ENCODE data around the gene CLDN4. TPM values are rescaled to one million over a fixed set of nuclear protein-coding genes. Genes with fewer than 3 reads are reported as not detected.
"Not testable (repeated sequence)": the region's sequence is repeated elsewhere in the genome, so short reads cannot be mapped to it uniquely, and the experiment has no call there.

Gene CLDN4
- total RNA-seq, 1 donor = 0.86 TPM

- no peak for TF ChIP-seq CTCF (IDR thresholded peaks at IDR 0.05; ENCODE audit: insufficient read depth, low read depth, low read length)
- no peak overlapping the region for H3K4me3 ChIP-seq (ENCODE audit: low read depth, low read length)
- DNase-seq (ENCODE audit: low read depth) = no peak
Measured at GRCh38 chr7:73817121-73817520, 13.7 kb upstream of the CLDN4 start.

GRCh38 chr7:73820013-73820412 lies 10.8 kb upstream of the CLDN4 start:
- no peak overlapping the region for H3K4me3 ChIP-seq (ENCODE audit: low read depth, low read length)
- no peak for TF ChIP-seq CTCF (IDR thresholded peaks at IDR 0.05; ENCODE audit: insufficient read depth, low read depth, low read length)

GRCh38 chr7:73821597-73822285 lies 9.1 kb upstream of the CLDN4 start:
- not testable (repeated sequence) for H3K4me3 ChIP-seq (ENCODE audit: low read depth, low read length); DNase-seq (ENCODE audit: low read depth)

More at GRCh38 chr7:73820013-73820412, 10.8 kb upstream of the CLDN4 start:
- DNase-seq (ENCODE audit: low read depth) = no peak

GRCh38 chr7:73822319-73823173 lies 8.2 kb upstream of the CLDN4 start:
- no peak for TF ChIP-seq CTCF (IDR thresholded peaks at IDR 0.05; ENCODE audit: insufficient read depth, low read depth, low read length)
- H3K4me3 ChIP-seq (ENCODE audit: low read depth, low read length) = no peak overlapping the region
- peak; percentile 95 for DNase-seq (ENCODE audit: low read depth)

- no peak for TF ChIP-seq CTCF (IDR thresholded peaks at IDR 0.05; ENCODE audit: insufficient read depth, low read depth, low read length)
- H3K4me3 ChIP-seq (ENCODE audit: low read depth, low read length) = no peak overlapping the region
- DNase-seq (ENCODE audit: low read depth) = no peak
Measured at GRCh38 chr7:73823257-73823656, 7.5 kb upstream of the CLDN4 start.

- DNase-seq (ENCODE audit: low read depth) = no peak
- TF ChIP-seq CTCF (IDR thresholded peaks at IDR 0.05; ENCODE audit: insufficient read depth, low read depth, low read length) = no peak
- no peak overlapping the region for H3K4me3 ChIP-seq (ENCODE audit: low read depth, low read length)
Measured at GRCh38 chr7:73823873-73824592, 6.8 kb upstream of the CLDN4 start.

GRCh38 chr7:73824986-73825385 lies 5.8 kb upstream of the CLDN4 start:
- no peak for DNase-seq (ENCODE audit: low read depth)
- TF ChIP-seq CTCF (IDR thresholded peaks at IDR 0.05; ENCODE audit: insufficient read depth, low read depth, low read length) = no peak
- H3K4me3 ChIP-seq (ENCODE audit: low read depth, low read length) = no peak overlapping the region

Measured in fibroblast of villous mesenchyme (primary cell).